HepG2 (cell line): Measurements from ENCODE around the gene CHST3. TPM values are rescaled to one million over a fixed set of nuclear protein-coding genes. Genes with fewer than 3 reads are reported as not detected.

Source experiments
- BORCS8-MEF2B ChIP-seq: sonication (generic); formaldehyde crosslinking; IDR thresholded peaks from 2 replicates; pipeline ENCODE4 v1.8.0; 2022; ENCODE audit warnings: mild to moderate bottlenecking, missing genetic modification reagents
- CREBL2 ChIP-seq: sonication (generic); formaldehyde crosslinking; IDR thresholded peaks from 2 replicates; pipeline ENCODE4 v1.8.1; 2023; ENCODE audit warnings: missing genetic modification reagents, mild to moderate bottlenecking, borderline replicate concordance
- DBP ChIP-seq: sonication (generic); formaldehyde crosslinking; IDR thresholded peaks from 2 replicates; pipeline ENCODE4 v1.4.0; 2020; ENCODE audit warnings: missing genetic modification reagents; ENCODE audit errors: not compliant biosample characterization
- DMTF1 ChIP-seq: sonication (generic); formaldehyde crosslinking; IDR thresholded peaks from 2 replicates; pipeline ENCODE4 v1.4.0; 2020; ENCODE audit warnings: mild to moderate bottlenecking, missing genetic modification reagents
- FOSL1 ChIP-seq: sonication (generic); formaldehyde crosslinking; IDR thresholded peaks from 2 replicates; pipeline ENCODE4 v1.9.0; 2021; ENCODE audit warnings: missing genetic modification reagents, borderline replicate concordance
- FOXC1 ChIP-seq: sonication (generic); formaldehyde crosslinking; IDR thresholded peaks from 2 replicates; pipeline ENCODE4 v1.8.0; 2022; ENCODE audit warnings: mild to moderate bottlenecking, missing genetic modification reagents, borderline replicate concordance
- HNRNPLL ChIP-seq: fragments of 200-400 bp; formaldehyde crosslinking; IDR thresholded peaks from 2 replicates; pipeline ENCODE4 v1.6.1; 2017; ENCODE audit warnings: mild to moderate bottlenecking, low read depth, low read length; ENCODE audit not compliant: poor library complexity, severe bottlenecking
- MEIS1 ChIP-seq: sonication (generic); formaldehyde crosslinking; IDR thresholded peaks from 2 replicates; pipeline ENCODE4 v1.9.0; 2021; ENCODE audit warnings: mild to moderate bottlenecking, missing genetic modification reagents, moderate library complexity, borderline replicate concordance
- MTA1 ChIP-seq: sonication (generic); formaldehyde crosslinking; IDR thresholded peaks from 2 replicates; pipeline ENCODE4 v1.4.0; 2020; ENCODE audit warnings: missing genetic modification reagents, mild to moderate bottlenecking, borderline replicate concordance
- MTF1 ChIP-seq: sonication (generic); formaldehyde crosslinking; IDR thresholded peaks from 2 replicates; pipeline ENCODE4 v1.5.0; 2020; ENCODE audit warnings: missing genetic modification reagents
- MYPOP ChIP-seq: sonication (generic); formaldehyde crosslinking; IDR thresholded peaks from 2 replicates; pipeline ENCODE4 v1.8.1; 2023; ENCODE audit warnings: mild to moderate bottlenecking, moderate library complexity, missing genetic modification reagents
- RARG ChIP-seq: sonication (generic); formaldehyde crosslinking; IDR thresholded peaks from 2 replicates; pipeline ENCODE4 v1.4.0; 2020; ENCODE audit warnings: low read depth, mild to moderate bottlenecking, missing genetic modification reagents
- STAT6 ChIP-seq: sonication (generic); formaldehyde crosslinking; IDR thresholded peaks from 2 replicates; pipeline ENCODE4 v1.4.0; 2020; ENCODE audit warnings: missing genetic modification reagents, mild to moderate bottlenecking, borderline replicate concordance
- ZBTB7A ChIP-seq: sonication (generic); formaldehyde crosslinking; IDR thresholded peaks from 2 replicates; pipeline ENCODE4 v1.8.0; 2022; ENCODE audit warnings: mild to moderate bottlenecking, missing genetic modification reagents
- ZNF382 ChIP-seq: sonication (generic); formaldehyde crosslinking; IDR thresholded peaks from 2 replicates; pipeline ENCODE4 v1.5.0; 2020; ENCODE audit warnings: missing genetic modification reagents, mild to moderate bottlenecking, borderline replicate concordance
- ZNF414 ChIP-seq: sonication (generic); formaldehyde crosslinking; IDR thresholded peaks from 2 replicates; pipeline ENCODE4 v1.5.0; 2020; ENCODE audit warnings: missing genetic modification reagents
- ZNF564 ChIP-seq: sonication (generic); formaldehyde crosslinking; IDR thresholded peaks from 2 replicates; pipeline ENCODE4 v1.8.1; 2023; ENCODE audit warnings: mild to moderate bottlenecking, missing genetic modification reagents
- ZNF740 ChIP-seq: sonication (generic); formaldehyde crosslinking; IDR thresholded peaks from 2 replicates; pipeline ENCODE4 v1.4.0; 2020; ENCODE audit warnings: missing genetic modification reagents
- ZNF773 ChIP-seq: sonication (generic); formaldehyde crosslinking; IDR thresholded peaks from 2 replicates; pipeline ENCODE4 v1.4.0; 2020; ENCODE audit warnings: missing genetic modification reagents, borderline replicate concordance
- polyA plus RNA-seq, 8 experiments: library from polyadenylated mRNA; depleted of rRNA in 3 of 8; stranded (reverse) in 7 of 8; unstranded in 1 of 8; fragments of >200 nt; fragmentation: Illumina TruSeq in 4 of 8; extraction: Trizol in 4 of 8; gene quantifications; 2 replicates each; pipeline versions ENCODE4 v1.2.1 to v1.2.3, GENCODE V29; 2011 to 2016; ENCODE audit warnings: low read depth in 4 of 8, missing spikeins in 1 of 8, mixed read lengths in 1 of 8; ENCODE audit not compliant: insufficient read depth in 1 of 8
- total RNA-seq, 5 experiments: library from RNA; depleted of rRNA; stranded (reverse); fragments of >200 nt; fragmentation: Illumina TruSeq; extraction: Trizol; gene quantifications; 2 replicates each; pipeline ENCODE4 v1.2.3, GENCODE V29; 2016; ENCODE audit warnings: low read depth in 1 of 5

CHST3 gene
- total and polyA plus RNA-seq, 2 of the 13 experiments (the other 11 are each of a cell fraction or from before 2014, with no cell fraction given): 7.2 to 18.7 TPM

- TF ChIP-seq STAT6 (CRISPR knock-in tag) (no peak), ZNF414 (CRISPR knock-in tag) (peak; percentile 63), RARG (no peak), MTA1 (CRISPR knock-in tag) (peak; percentile 100), DMTF1 (CRISPR knock-in tag) (no peak), DBP (CRISPR knock-in tag) (no peak), ZNF773 (CRISPR knock-in tag) (no peak), BORCS8-MEF2B (CRISPR knock-in tag) (peak; percentile 90), FOSL1 (CRISPR knock-in tag) (peak; percentile 16; the same call in 1 of the 2 replicates), ZBTB7A (peak; percentile 100), FOXC1 (CRISPR knock-in tag) (no peak), CREBL2 (no peak), MTF1 (CRISPR knock-in tag) (no peak), ZNF740 (CRISPR knock-in tag) (0 out of 2 replicates have a peak, but pooled peaks have one; percentile 35), ZNF564 (CRISPR knock-in tag) (peak; percentile 74; the same call in 1 of the 2 replicates), MYPOP (CRISPR knock-in tag) (peak; percentile 41; the same call in 1 of the 2 replicates), ZNF382 (no peak), MEIS1 (CRISPR knock-in tag) (peak; percentile 92), HNRNPLL (peak; percentile 38)
Observed at GRCh38 chr10:72030762-72031543, 66.8 kb downstream of the CHST3 start (continued).
